Hippocampal formation (tissue), 2 donors: Measurements from ENCODE around the gene S100A13.
"Not testable (repeated sequence)": the region's sequence is repeated elsewhere in the genome, so short reads cannot be mapped to it uniquely, and the experiment has no call there.

Source experiments
- DNase-seq, 2 donors: peaks; one replicate each; lab custom pipeline; 2025; lab: John Stamatoyannopoulos, UW

Gene S100A13

GRCh38 chr1:153648000-153648643 is 20.8 kb upstream of the S100A13 start:
- no peak for DNase-seq

GRCh38 chr1:153647346-153647714 is 20.0 kb upstream of the S100A13 start:
- no peak for DNase-seq

GRCh38 chr1:153646672-153647345 is 19.5 kb upstream of the S100A13 start:
- DNase-seq = no peak

- DNase-seq = no peak
Measured at GRCh38 chr1:153643816-153644215, 16.5 kb upstream of the S100A13 start.

- no peak for DNase-seq
Measured at GRCh38 chr1:153643100-153643499, 15.8 kb upstream of the S100A13 start.

- no peak for DNase-seq
Measured at GRCh38 chr1:153642161-153642560, 14.9 kb upstream of the S100A13 start.

- no peak for DNase-seq
Measured at GRCh38 chr1:153640861-153641260, 13.6 kb upstream of the S100A13 start.

- not testable (repeated sequence) for DNase-seq
Measured at GRCh38 chr1:153640213-153640612, 12.9 kb upstream of the S100A13 start.

- DNase-seq = no peak
Measured at GRCh38 chr1:153639280-153639679, 12.0 kb upstream of the S100A13 start.

GRCh38 chr1:153638261-153638660 is 11.0 kb upstream of the S100A13 start:
- DNase-seq = no peak

- no peak for DNase-seq
Measured at GRCh38 chr1:153636312-153636711, 9.0 kb upstream of the S100A13 start.

- DNase-seq = no peak
Measured at GRCh38 chr1:153635872-153636271, 8.6 kb upstream of the S100A13 start.

- peak; percentile 96 for DNase-seq
Measured at GRCh38 chr1:153633754-153634665, 6.7 kb upstream of the S100A13 start, which contains the start of gene CHTOP. Gene CHTOP (plus strand): TSS chr1:153634066. CDS start chr1:153636589, 2,523 bp downstream.

- no peak for DNase-seq
Measured at GRCh38 chr1:153633161-153633753, 6.0 kb upstream of the S100A13 start.

GRCh38 chr1:153631047-153632022 is 4.0 kb upstream of the S100A13 start:
- DNase-seq = no peak

GRCh38 chr1:153630384-153630783 is 3.1 kb upstream of the S100A13 start:
- no peak for DNase-seq

- peak; percentile 25 to 39 for DNase-seq
Measured at GRCh38 chr1:153629971-153630370, 2.7 kb upstream of the S100A13 start.

- DNase-seq = no peak
Measured at GRCh38 chr1:153629343-153629665, 2.0 kb upstream of the S100A13 start.

GRCh38 chr1:153628638-153629342 is 1.5 kb upstream of the S100A13 start:
- no peak for DNase-seq
